GM18505 (cell line): ENCODE measurements around the gene KIF3B.

Experiments used
- ATAC-seq: cut with Tn5 transposase; IDR thresholded peaks from one replicate; pipeline ENCODE4 v1.9.1; 2021; ENCODE audit not compliant: unreplicated experiment
- POLR2A ChIP-seq: IDR thresholded peaks from 4 replicates; pipeline ENCODE4 v1.6.1; 2011; ENCODE audit warnings: borderline replicate concordance; ENCODE audit not compliant: insufficient read depth, insufficient read length; ENCODE audit errors: extremely low read depth

KIF3B gene

GRCh38 chr20:32296412-32296811, 19.0 kb downstream of the KIF3B start:
- no peak for ATAC-seq
- TF ChIP-seq POLR2A = no peak

- no peak for ATAC-seq
- no peak for TF ChIP-seq POLR2A
Measured at GRCh38 chr20:32296819-32297420, 19.5 kb downstream of the KIF3B start.

GRCh38 chr20:32297439-32297838, 20.0 kb downstream of the KIF3B start:
- no peak for ATAC-seq
- TF ChIP-seq POLR2A = no peak

- TF ChIP-seq POLR2A = no peak
- ATAC-seq = no peak
Measured at GRCh38 chr20:32300647-32301046, 23.2 kb downstream of the KIF3B start.

GRCh38 chr20:32301719-32302506, 24.5 kb downstream of the KIF3B start:
- TF ChIP-seq POLR2A = no peak
- ATAC-seq = no peak

- no peak for ATAC-seq
Measured at GRCh38 chr20:32302507-32302872, 25.0 kb downstream of the KIF3B start.

GRCh38 chr20:32304131-32304746, 26.8 kb downstream of the KIF3B start:
- TF ChIP-seq POLR2A = no peak
- ATAC-seq = no peak

More at GRCh38 chr20:32302507-32302872, 25.0 kb downstream of the KIF3B start:
- no peak for TF ChIP-seq POLR2A

- no peak for ATAC-seq
Measured at GRCh38 chr20:32312718-32313424, 35.4 kb downstream of the KIF3B start.

GRCh38 chr20:32314768-32315167, 37.3 kb downstream of the KIF3B start:
- no peak for ATAC-seq
- no peak for TF ChIP-seq POLR2A

More at GRCh38 chr20:32312718-32313424, 35.4 kb downstream of the KIF3B start:
- TF ChIP-seq POLR2A = no peak

- ATAC-seq = no peak
- no peak for TF ChIP-seq POLR2A
Measured at GRCh38 chr20:32315399-32315798, 37.9 kb downstream of the KIF3B start.

GRCh38 chr20:32315891-32316290, 38.4 kb downstream of the KIF3B start:
- TF ChIP-seq POLR2A = no peak
- ATAC-seq = no peak

GRCh38 chr20:32316667-32317066, 39.2 kb downstream of the KIF3B start:
- no peak for ATAC-seq
- no peak for TF ChIP-seq POLR2A

- no peak for TF ChIP-seq POLR2A
- no peak for ATAC-seq
Measured at GRCh38 chr20:32319100-32319499, 41.6 kb downstream of the KIF3B start.
